ENCODE measurements around the gene SGPP2.

DNA sequence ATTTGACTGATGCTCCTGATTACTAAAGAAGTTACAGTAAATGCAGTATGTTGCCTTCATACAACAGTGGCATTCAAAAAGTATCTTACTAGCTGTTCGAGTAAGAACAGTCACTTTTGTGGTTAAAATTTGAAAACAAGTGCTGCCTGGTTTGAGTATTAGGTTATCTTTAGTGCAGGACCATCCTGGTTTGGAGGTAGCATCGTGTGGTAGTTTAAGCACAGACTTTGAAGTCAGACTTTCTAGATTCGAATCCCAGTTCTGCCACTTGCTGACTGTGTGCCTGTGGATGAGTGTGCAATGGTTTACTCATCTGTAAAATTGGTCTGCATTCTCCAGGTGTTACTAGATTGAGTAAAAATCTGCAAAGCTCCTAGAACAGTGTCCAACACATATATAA, 96.8 kb downstream of the SGPP2 start:
- TF ChIP-seq, protein P1, sequence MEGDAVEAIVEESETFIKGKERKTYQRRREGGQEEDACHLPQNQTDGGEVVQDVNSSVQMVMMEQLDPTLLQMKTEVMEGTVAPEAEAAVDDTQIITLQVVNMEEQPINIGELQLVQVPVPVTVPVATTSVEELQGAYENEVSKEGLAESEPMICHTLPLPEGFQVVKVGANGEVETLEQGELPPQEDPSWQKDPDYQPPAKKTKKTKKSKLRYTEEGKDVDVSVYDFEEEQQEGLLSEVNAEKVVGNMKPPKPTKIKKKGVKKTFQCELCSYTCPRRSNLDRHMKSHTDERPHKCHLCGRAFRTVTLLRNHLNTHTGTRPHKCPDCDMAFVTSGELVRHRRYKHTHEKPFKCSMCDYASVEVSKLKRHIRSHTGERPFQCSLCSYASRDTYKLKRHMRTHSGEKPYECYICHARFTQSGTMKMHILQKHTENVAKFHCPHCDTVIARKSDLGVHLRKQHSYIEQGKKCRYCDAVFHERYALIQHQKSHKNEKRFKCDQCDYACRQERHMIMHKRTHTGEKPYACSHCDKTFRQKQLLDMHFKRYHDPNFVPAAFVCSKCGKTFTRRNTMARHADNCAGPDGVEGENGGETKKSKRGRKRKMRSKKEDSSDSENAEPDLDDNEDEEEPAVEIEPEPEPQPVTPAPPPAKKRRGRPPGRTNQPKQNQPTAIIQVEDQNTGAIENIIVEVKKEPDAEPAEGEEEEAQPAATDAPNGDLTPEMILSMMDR (IDR thresholded peaks at IDR 0.05), result no peak
- no peak for TF ChIP-seq POLR2AphosphoS5 (IDR thresholded peaks at IDR 0.05)
- no peak for TF ChIP-seq POLR2A (IDR thresholded peaks at IDR 0.05)
